ENCODE data around the gene GATAD2B.

The GATAD2B gene

GRCh38 chr1:153944005-153944826, 21.4 kb upstream of the GATAD2B start:
- TF ChIP-seq, protein P1, sequence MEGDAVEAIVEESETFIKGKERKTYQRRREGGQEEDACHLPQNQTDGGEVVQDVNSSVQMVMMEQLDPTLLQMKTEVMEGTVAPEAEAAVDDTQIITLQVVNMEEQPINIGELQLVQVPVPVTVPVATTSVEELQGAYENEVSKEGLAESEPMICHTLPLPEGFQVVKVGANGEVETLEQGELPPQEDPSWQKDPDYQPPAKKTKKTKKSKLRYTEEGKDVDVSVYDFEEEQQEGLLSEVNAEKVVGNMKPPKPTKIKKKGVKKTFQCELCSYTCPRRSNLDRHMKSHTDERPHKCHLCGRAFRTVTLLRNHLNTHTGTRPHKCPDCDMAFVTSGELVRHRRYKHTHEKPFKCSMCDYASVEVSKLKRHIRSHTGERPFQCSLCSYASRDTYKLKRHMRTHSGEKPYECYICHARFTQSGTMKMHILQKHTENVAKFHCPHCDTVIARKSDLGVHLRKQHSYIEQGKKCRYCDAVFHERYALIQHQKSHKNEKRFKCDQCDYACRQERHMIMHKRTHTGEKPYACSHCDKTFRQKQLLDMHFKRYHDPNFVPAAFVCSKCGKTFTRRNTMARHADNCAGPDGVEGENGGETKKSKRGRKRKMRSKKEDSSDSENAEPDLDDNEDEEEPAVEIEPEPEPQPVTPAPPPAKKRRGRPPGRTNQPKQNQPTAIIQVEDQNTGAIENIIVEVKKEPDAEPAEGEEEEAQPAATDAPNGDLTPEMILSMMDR (IDR thresholded peaks at IDR 0.05; ENCODE audit: low read length), result no peak
- no peak for TF ChIP-seq EZH2 (IDR thresholded peaks at IDR 0.05; ENCODE audit: borderline replicate concordance, low read length)
- H3K27ac ChIP-seq (ENCODE audit: low read depth, low read length, poor library complexity, severe bottlenecking), result peak overlapping the region; percentile 89
- peak overlapping the region; percentile 96 for H3K9ac ChIP-seq (ENCODE audit: low read length)
- H3K4me3 ChIP-seq (ENCODE audit: low read depth, low read length, poor library complexity, severe bottlenecking), result peak overlapping the region; percentile 82
- H3K4me2 ChIP-seq (ENCODE audit: low read length), result peak overlapping the region; percentile 86
- H3K27me3 ChIP-seq (ENCODE audit: insufficient read depth, low read length), result no peaks in the 10 kb centered on the region
- H3F3A ChIP-seq (ENCODE audit: insufficient read depth, low read length), result peaks cover 4% of the 10 kb centered on the region; the same call in 1 of the 2 replicates
- no peaks in the 10 kb centered on the region for H3K9me2 ChIP-seq (ENCODE audit: low read depth, low read length)
- peaks cover 60% of the 10 kb centered on the region for H3K36me3 ChIP-seq (ENCODE audit: insufficient read depth, low read length)
- no peaks in the 10 kb centered on the region for H3K9me3 ChIP-seq (ENCODE audit: low read length)
- H3K4me1 ChIP-seq (ENCODE audit: insufficient read depth, low read length, severe bottlenecking), result peaks cover 18% of the 10 kb centered on the region
- H4K20me1 ChIP-seq (ENCODE audit: insufficient read depth, low read length), result no peaks in the 10 kb centered on the region
- peaks cover 7% of the 10 kb centered on the region; the same call in 1 of the 2 replicates for H3K79me2 ChIP-seq (ENCODE audit: insufficient read depth, low read length)
- H2AFZ ChIP-seq (ENCODE audit: low read length), result no peak overlapping the region

- H3K27ac ChIP-seq (ENCODE audit: low read depth, low read length, poor library complexity, severe bottlenecking), result no peak overlapping the region
Measured at GRCh38 chr1:153942766-153943549, 20.2 kb upstream of the GATAD2B start.

More at GRCh38 chr1:153942766-153943549, 20.2 kb upstream of the GATAD2B start:
- Histone ChIP-seq H3K27me3 (ENCODE audit: insufficient read depth, low read length) (no peaks in the 10 kb centered on the region), H3K9me3 (ENCODE audit: low read length) (no peaks in the 10 kb centered on the region), H3K4me1 (ENCODE audit: insufficient read depth, low read length, severe bottlenecking) (peaks cover 18% of the 10 kb centered on the region), H3K4me2 (ENCODE audit: low read length) (no peak overlapping the region), H3K4me3 (ENCODE audit: low read depth, low read length, poor library complexity, severe bottlenecking) (no peak overlapping the region), H2AFZ (ENCODE audit: low read length) (no peak overlapping the region), H3K79me2 (ENCODE audit: insufficient read depth, low read length) (peaks cover 7% of the 10 kb centered on the region; the same call in 1 of the 2 replicates), H4K20me1 (ENCODE audit: insufficient read depth, low read length) (no peaks in the 10 kb centered on the region), H3K36me3 (ENCODE audit: insufficient read depth, low read length) (peaks cover 55% of the 10 kb centered on the region), H3F3A (ENCODE audit: insufficient read depth, low read length) (peaks cover 4% of the 10 kb centered on the region; the same call in 1 of the 2 replicates), H3K9ac (ENCODE audit: low read length) (no peak overlapping the region), H3K9me2 (ENCODE audit: low read depth, low read length) (no peaks in the 10 kb centered on the region)
- TF ChIP-seq, protein P1 (IDR thresholded peaks at IDR 0.05; ENCODE audit: low read length), result no peak
- no peak for TF ChIP-seq EZH2 (IDR thresholded peaks at IDR 0.05; ENCODE audit: borderline replicate concordance, low read length)

All from OCI-LY1 (cell line).